ENCODE measurements around the gene CPEB1. TPM values are rescaled to one million over a fixed set of nuclear protein-coding genes. Genes with fewer than 3 reads are reported as not detected.

The CPEB1 gene
- total RNA-seq, 4 donors from 2014 or later = 0.97 to 5.2 (median 2.5) TPM

- Histone ChIP-seq H3K36me3 (no peaks in the 10 kb centered on the region), H3K4me3 (no peak overlapping the region), H3K4me1 (no peaks in the 10 kb centered on the region), H3K27me3 (no peaks in the 10 kb centered on the region), H3K9me3 (no peaks in the 10 kb centered on the region), H3K27ac (no peak overlapping the region)
- DNase-seq (ENCODE audit: low spot score in 2 of 2) = no peak
- TF ChIP-seq POLR2A (IDR thresholded peaks at IDR 0.05) (no peak), EP300 (IDR thresholded peaks at IDR 0.05) (no peak), CTCF (IDR thresholded peaks at IDR 0.05) (no peak)
- 69% methylated on average over 4 of the region's 4 CpGs for WGBS
Measured at GRCh38 chr15:82587805-82588204, 59.4 kb downstream of the CPEB1 start.

GRCh38 chr15:82585072-82585471 is 62.1 kb downstream of the CPEB1 start:
- 45% methylated on average over 3 of the region's 3 CpGs for WGBS
- no peak for DNase-seq (ENCODE audit: low spot score in 2 of 2)
- H3K4me3 ChIP-seq = no peak overlapping the region

GRCh38 chr15:82580713-82581112 is 66.5 kb downstream of the CPEB1 start:
- 92% methylated on average over 2 of the region's 2 CpGs for WGBS
- no peak for TF ChIP-seq EP300 (IDR thresholded peaks at IDR 0.05)
- TF ChIP-seq POLR2AphosphoS5 (IDR thresholded peaks at IDR 0.05) = no peak
- no peak for TF ChIP-seq POLR2A (IDR thresholded peaks at IDR 0.05)
- no peak for TF ChIP-seq CTCF (IDR thresholded peaks at IDR 0.05)

More at GRCh38 chr15:82585072-82585471, 62.1 kb downstream of the CPEB1 start:
- Histone ChIP-seq H3K4me1 (no peaks in the 10 kb centered on the region), H3K36me3 (no peaks in the 10 kb centered on the region), H3K27ac (no peak overlapping the region), H3K27me3 (no peaks in the 10 kb centered on the region), H3K9me3 (no peaks in the 10 kb centered on the region)
- no peak for TF ChIP-seq POLR2AphosphoS5 (IDR thresholded peaks at IDR 0.05)
- no peak for TF ChIP-seq POLR2A (IDR thresholded peaks at IDR 0.05)
- no peak for TF ChIP-seq CTCF (IDR thresholded peaks at IDR 0.05)
- TF ChIP-seq EP300 (IDR thresholded peaks at IDR 0.05) = no peak

GRCh38 chr15:82575335-82575734 is 71.8 kb downstream of the CPEB1 start:
- DNase-seq (ENCODE audit: low spot score in 2 of 2) = no peak
- 84% methylated on average over 3 of the region's 3 CpGs for WGBS
- Histone ChIP-seq H3K27ac (no peak overlapping the region), H3K27me3 (no peaks in the 10 kb centered on the region), H3K4me1 (peaks cover 15% of the 10 kb centered on the region), H3K4me3 (no peak overlapping the region), H3K36me3 (no peaks in the 10 kb centered on the region), H3K9me3 (no peaks in the 10 kb centered on the region)
- TF ChIP-seq POLR2A (IDR thresholded peaks at IDR 0.05) (no peak), EP300 (IDR thresholded peaks at IDR 0.05) (no peak), CTCF (IDR thresholded peaks at IDR 0.05) (no peak), POLR2AphosphoS5 (IDR thresholded peaks at IDR 0.05) (no peak)

More at GRCh38 chr15:82580713-82581112, 66.5 kb downstream of the CPEB1 start:
- Histone ChIP-seq H3K4me1 (no peaks in the 10 kb centered on the region), H3K9me3 (no peaks in the 10 kb centered on the region), H3K4me3 (no peak overlapping the region), H3K36me3 (no peaks in the 10 kb centered on the region), H3K27me3 (no peaks in the 10 kb centered on the region), H3K27ac (no peak overlapping the region)
- DNase-seq (ENCODE audit: low spot score in 2 of 2) = no peak

- H3K4me3 ChIP-seq = no peak overlapping the region
- no peak for DNase-seq (ENCODE audit: low spot score in 2 of 2)
- no peaks in the 10 kb centered on the region for H3K27me3 ChIP-seq
- TF ChIP-seq POLR2A (IDR thresholded peaks at IDR 0.05) = no peak
- H3K36me3 ChIP-seq = no peaks in the 10 kb centered on the region
- H3K9me3 ChIP-seq = no peaks in the 10 kb centered on the region
- WGBS = 67% methylated on average over 3 of the region's 3 CpGs
- no peak overlapping the region for H3K27ac ChIP-seq
- H3K4me1 ChIP-seq = peaks cover 15% of the 10 kb centered on the region
Measured at GRCh38 chr15:82572986-82573385, 74.2 kb downstream of the CPEB1 start.

- Histone ChIP-seq H3K4me3 (peak overlapping the region; percentile 40), H3K4me1 (peaks cover 15% of the 10 kb centered on the region), H3K9me3 (no peaks in the 10 kb centered on the region), H3K27ac (peak overlapping the region; percentile 47), H3K27me3 (no peaks in the 10 kb centered on the region), H3K36me3 (no peaks in the 10 kb centered on the region)
- DNase-seq (ENCODE audit: low spot score in 2 of 2) = no peak
- no peak for TF ChIP-seq POLR2AphosphoS5 (IDR thresholded peaks at IDR 0.05)
- no peak for TF ChIP-seq POLR2A (IDR thresholded peaks at IDR 0.05)
- TF ChIP-seq CTCF (IDR thresholded peaks at IDR 0.05) = no peak
- no peak for TF ChIP-seq EP300 (IDR thresholded peaks at IDR 0.05)
- WGBS = 20% methylated on average over 1 of the region's 5 CpGs
Measured at GRCh38 chr15:82572311-82572710, 74.9 kb downstream of the CPEB1 start.

Data from suprapubic skin (tissue), 4 donors.